Fibroblast of skin of back (primary cell): ENCODE results near the gene C5orf34. TPM values are rescaled to one million over a fixed set of nuclear protein-coding genes. Genes with fewer than 3 reads are reported as not detected.
"Not testable (repeated sequence)": the region's sequence is repeated elsewhere in the genome, so short reads cannot be mapped to it uniquely, and the experiment has no call there.

Source experiments
- DNase-seq: peaks from one replicate; pipeline ENCODE4 v3.0.0-alpha.2; 2013
- polyA plus RNA-seq, 2 experiments: library from polyadenylated mRNA; unstranded; fragments of 120-200 nt; gene quantifications; one replicate each; pipeline ENCODE4 v1.2.1, GENCODE V29; 2013; ENCODE audit not compliant: insufficient read length in 2 of 2

C5orf34 gene
- polyA plus RNA-seq (2013, experiment 1 of 2; ENCODE audit: insufficient read length) = 5.3 TPM
- polyA plus RNA-seq (2013, experiment 2 of 2; ENCODE audit: insufficient read length) = 0.70 TPM

GRCh38 chr5:43514816-43515677 is at the start of gene C5orf34:
C5orf34 (minus strand) TSS chr5:43515148; CDS start chr5:43509339, 5,809 bp downstream.
- DNase-seq = peak; percentile 95

GRCh38 chr5:43564289-43564850 is 49.4 kb upstream of the C5orf34 start:
- DNase-seq = no peak

- no peak for DNase-seq
Observed at GRCh38 chr5:43563321-43563720, 48.4 kb upstream of the C5orf34 start.

GRCh38 chr5:43561356-43561755 is 46.4 kb upstream of the C5orf34 start:
- DNase-seq = peak; percentile 52

GRCh38 chr5:43560128-43560527 is 45.2 kb upstream of the C5orf34 start:
- DNase-seq = peak; percentile 71

- peak; percentile 89 for DNase-seq
Observed at GRCh38 chr5:43556857-43557542, 42.1 kb upstream of the C5orf34 start, which contains the start of gene PAIP1. PAIP1 (minus strand) TSS chr5:43557077; CDS start chr5:43556846, 231 bp downstream.

GRCh38 chr5:43556607-43556856 is 41.6 kb upstream of the C5orf34 start:
- not testable (repeated sequence) for DNase-seq

GRCh38 chr5:43555895-43556606 is 41.1 kb upstream of the C5orf34 start:
- DNase-seq = peak; percentile 40

- DNase-seq = no peak
Observed at GRCh38 chr5:43554497-43554896, 39.5 kb upstream of the C5orf34 start.

GRCh38 chr5:43553381-43553780 is 38.4 kb upstream of the C5orf34 start:
- DNase-seq = peak; percentile 26

- no peak for DNase-seq
Observed at GRCh38 chr5:43551731-43552130, 36.8 kb upstream of the C5orf34 start.

GRCh38 chr5:43549272-43549671 is 34.3 kb upstream of the C5orf34 start:
- not testable (repeated sequence) for DNase-seq

GRCh38 chr5:43548358-43548757 is 33.4 kb upstream of the C5orf34 start:
- no peak for DNase-seq

GRCh38 chr5:43547532-43547931 is 32.6 kb upstream of the C5orf34 start:
- no peak for DNase-seq

- no peak for DNase-seq
Observed at GRCh38 chr5:43543434-43543833, 28.5 kb upstream of the C5orf34 start.

GRCh38 chr5:43540746-43541145 is 25.8 kb upstream of the C5orf34 start:
- DNase-seq = no peak

GRCh38 chr5:43536972-43537371 is 22.0 kb upstream of the C5orf34 start:
- no peak for DNase-seq

- no peak for DNase-seq
Observed at GRCh38 chr5:43533646-43534045, 18.7 kb upstream of the C5orf34 start.

GRCh38 chr5:43530648-43531047 is 15.7 kb upstream of the C5orf34 start:
- DNase-seq = no peak

GRCh38 chr5:43523662-43524072 is 8.7 kb upstream of the C5orf34 start:
- DNase-seq = no peak

GRCh38 chr5:43520615-43521014 is 5.7 kb upstream of the C5orf34 start:
- no peak for DNase-seq

- no peak for DNase-seq
Observed at GRCh38 chr5:43515678-43516048, 715 bp upstream of the C5orf34 start.

GRCh38 chr5:43514471-43514815 is 505 bp downstream of the C5orf34 start:
- peak; percentile 72 for DNase-seq
